Panc1 (cell line): ENCODE measurements around the gene PCDHB15. TPM values are rescaled to one million over a fixed set of nuclear protein-coding genes. Genes with fewer than 3 reads are reported as not detected.

Experiments
- ATAC-seq: fragments of 200-7000 bp; cut with Tn5 transposase; 2 replicates; pipeline ENCODE4 v1.9.1; 2020; ENCODE audit warnings: mild to moderate bottlenecking, moderate library complexity
- BruUV-seq: library from RNA; stranded (reverse); fragments of 400-500 nt; replicated peaks from 2 replicates; lab custom pipeline; 2021; lab: Mats Ljungman, UMichigan
- CTCF ChIA-PET: fragments of 300-600 bp; sonication (Branson Sonifier 250); formaldehyde crosslinking; loops from one replicate; lab custom pipeline; 2022; ENCODE audit warnings: antibody characterized with exemption; lab: Charles Lee
- POLR2A ChIA-PET: fragments of 300-600 bp; sonication (Branson Sonifier 250); formaldehyde crosslinking; loops from one replicate; lab custom pipeline; 2022; ENCODE audit warnings: antibody characterized with exemption; lab: Charles Lee
- DNase-seq: peaks from one replicate; pipeline ENCODE4 v3.0.0-alpha.2; 2010; ENCODE audit warnings: low read depth, low spot score
- H3K27ac ChIP-seq: 2 replicates; pipeline ENCODE4 v1.5.1; 2011; ENCODE audit warnings: mild to moderate bottlenecking, low read length, inconsistent platforms
- H3K27me3 ChIP-seq: fragments of 200-500 bp; sonication (Bioruptor generic); 2 replicates; pipeline ENCODE4 v1.6.0; 2014; ENCODE audit warnings: low read length, inconsistent platforms; ENCODE audit not compliant: control insufficient read depth, insufficient read depth
- H3K36me3 ChIP-seq: fragments of 200-500 bp; sonication (Bioruptor generic); 2 replicates; pipeline ENCODE4 v1.5.1; 2014; ENCODE audit warnings: inconsistent platforms, mild to moderate bottlenecking, low read length, moderate library complexity; ENCODE audit not compliant: control insufficient read depth, insufficient read depth
- H3K4me1 ChIP-seq: 2 replicates; pipeline ENCODE4 v1.5.1; 2011; ENCODE audit warnings: inconsistent platforms, mild to moderate bottlenecking, low read length, moderate library complexity; ENCODE audit not compliant: control insufficient read depth, insufficient read depth
- H3K4me3 ChIP-seq, 2 experiments: 2 replicates each; pipeline ENCODE4 v1.5.1; 2011 to 2012; ENCODE audit warnings: low read depth in 2 of 2, low read length in 2 of 2, mild to moderate bottlenecking in 2 of 2, inconsistent platforms in 1 of 2, moderate library complexity in 1 of 2
- H3K9me3 ChIP-seq: fragments of 200-500 bp; sonication (Bioruptor generic); 2 replicates; pipeline ENCODE4 v1.5.1; 2014; ENCODE audit warnings: low read depth, mild to moderate bottlenecking, inconsistent platforms, low read length, moderate library complexity; ENCODE audit not compliant: control insufficient read depth, insufficient read depth
- POLR2AphosphoS5 ChIP-seq: IDR thresholded peaks from 2 replicates; pipeline ENCODE4 v1.6.1; 2012; ENCODE audit warnings: mild to moderate bottlenecking, low read depth, low read length, moderate library complexity
- SIN3A ChIP-seq: IDR thresholded peaks from 2 replicates; pipeline ENCODE4 v1.6.1; 2012; ENCODE audit warnings: low read depth, mild to moderate bottlenecking, low read length, moderate library complexity, borderline replicate concordance; ENCODE audit not compliant: insufficient read depth
- TCF7L2 ChIP-seq: IDR thresholded peaks from 2 replicates; pipeline ENCODE4 v1.6.1; 2011; ENCODE audit warnings: mild to moderate bottlenecking, low read depth, low read length, inconsistent platforms
- in situ Hi-C: cut with HindIII; loops from 2 replicates; pipeline ENCODE4 v1.10.0; 2016; ENCODE audit warnings: low sequenced_read_pairs, low pct_unique_long_range_greater_than_20kb
- intact Hi-C: fragments of 100-400 bp; cut with micrococcal nuclease; formaldehyde crosslinking; loops from one replicate; pipeline ENCODE4 v1.10.0; 2022; ENCODE audit not compliant: unreplicated experiment
- total RNA-seq: library from RNA; stranded (reverse); gene quantifications from one replicate; pipeline ENCODE4 v1.2.1, GENCODE V29; 2021; ENCODE audit not compliant: unreplicated experiment
- TF ChIP-seq, protein P1 (sequence below), 2 experiments: IDR thresholded peaks; 2 replicates each; pipeline ENCODE4 v1.6.1; 2011 to 2012; ENCODE audit warnings: low read depth in 2 of 2, control low read depth in 1 of 2, low read length in 1 of 2, mild to moderate bottlenecking in 1 of 2, moderate library complexity in 1 of 2; ENCODE audit not compliant: insufficient read depth in 1 of 2
- TF ChIP-seq, protein P2 (sequence below): fragments of 450-650 bp; IDR thresholded peaks from 2 replicates; pipeline ENCODE4 v1.5.1; 2017; ENCODE audit warnings: mild to moderate bottlenecking

Gene PCDHB15
- total RNA-seq, 1 experiment from 2014 or later, result 0.15 TPM

DNA sequence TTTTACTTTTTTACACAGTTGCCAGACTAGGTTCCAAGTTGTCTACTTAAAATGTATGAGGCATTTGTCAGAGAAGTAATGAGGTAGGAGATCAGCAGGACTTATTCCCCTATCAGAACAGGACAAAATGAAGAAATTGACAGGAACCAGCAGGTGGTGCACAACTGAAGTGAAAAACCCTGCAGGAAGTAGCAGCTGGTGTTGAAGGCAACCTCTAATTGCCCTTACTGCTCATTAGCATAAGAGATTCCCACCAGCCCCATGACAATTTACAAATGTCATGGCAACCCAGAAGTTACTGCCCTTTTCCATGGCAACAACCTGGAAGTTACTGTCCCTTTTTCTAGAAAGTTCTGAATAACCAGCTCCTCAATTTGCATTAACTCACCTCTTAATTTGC, 5.4 kb downstream of the PCDHB15 start:
- POLR2A ChIA-PET, result interaction anchor here (0.7 kb wide), 1 partner anchor 59 kb away, joined by 4 read pairs; no protein-coding TSS in a partner anchor

DNA sequence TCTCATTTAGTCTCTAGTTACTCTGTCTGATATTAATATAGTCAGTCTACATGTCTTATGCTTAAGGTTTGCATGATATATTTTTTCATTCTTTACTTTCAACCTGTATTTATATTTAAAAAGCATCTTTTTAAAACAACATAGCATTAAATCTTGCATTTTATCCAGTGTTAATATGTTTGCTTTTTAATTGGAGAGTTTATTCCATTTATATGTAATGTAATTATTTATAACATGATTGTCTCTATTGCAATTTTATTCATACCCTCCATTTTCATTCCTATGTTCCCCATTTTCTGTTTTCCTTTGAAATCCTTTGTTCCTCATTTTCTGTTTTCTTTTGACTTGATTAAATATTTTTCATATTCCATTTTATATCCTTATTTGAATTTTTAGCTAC, 13.3 kb downstream of the PCDHB15 start:
- no peak for DNase-seq
- Histone ChIP-seq H3K4me3 (no peak overlapping the region), H3K9me3 (peaks cover 88% of the 10 kb centered on the region), H3K27ac (no peak overlapping the region), H3K36me3 (no peaks in the 10 kb centered on the region), H3K4me1 (no peaks in the 10 kb centered on the region), H3K27me3 (no peaks in the 10 kb centered on the region)
- no TSS peak for BruUV-seq
- no peak for ATAC-seq
- ChIA-PET POLR2A (no interaction called here), CTCF (no interaction called here)
- TF ChIP-seq, protein P1, sequence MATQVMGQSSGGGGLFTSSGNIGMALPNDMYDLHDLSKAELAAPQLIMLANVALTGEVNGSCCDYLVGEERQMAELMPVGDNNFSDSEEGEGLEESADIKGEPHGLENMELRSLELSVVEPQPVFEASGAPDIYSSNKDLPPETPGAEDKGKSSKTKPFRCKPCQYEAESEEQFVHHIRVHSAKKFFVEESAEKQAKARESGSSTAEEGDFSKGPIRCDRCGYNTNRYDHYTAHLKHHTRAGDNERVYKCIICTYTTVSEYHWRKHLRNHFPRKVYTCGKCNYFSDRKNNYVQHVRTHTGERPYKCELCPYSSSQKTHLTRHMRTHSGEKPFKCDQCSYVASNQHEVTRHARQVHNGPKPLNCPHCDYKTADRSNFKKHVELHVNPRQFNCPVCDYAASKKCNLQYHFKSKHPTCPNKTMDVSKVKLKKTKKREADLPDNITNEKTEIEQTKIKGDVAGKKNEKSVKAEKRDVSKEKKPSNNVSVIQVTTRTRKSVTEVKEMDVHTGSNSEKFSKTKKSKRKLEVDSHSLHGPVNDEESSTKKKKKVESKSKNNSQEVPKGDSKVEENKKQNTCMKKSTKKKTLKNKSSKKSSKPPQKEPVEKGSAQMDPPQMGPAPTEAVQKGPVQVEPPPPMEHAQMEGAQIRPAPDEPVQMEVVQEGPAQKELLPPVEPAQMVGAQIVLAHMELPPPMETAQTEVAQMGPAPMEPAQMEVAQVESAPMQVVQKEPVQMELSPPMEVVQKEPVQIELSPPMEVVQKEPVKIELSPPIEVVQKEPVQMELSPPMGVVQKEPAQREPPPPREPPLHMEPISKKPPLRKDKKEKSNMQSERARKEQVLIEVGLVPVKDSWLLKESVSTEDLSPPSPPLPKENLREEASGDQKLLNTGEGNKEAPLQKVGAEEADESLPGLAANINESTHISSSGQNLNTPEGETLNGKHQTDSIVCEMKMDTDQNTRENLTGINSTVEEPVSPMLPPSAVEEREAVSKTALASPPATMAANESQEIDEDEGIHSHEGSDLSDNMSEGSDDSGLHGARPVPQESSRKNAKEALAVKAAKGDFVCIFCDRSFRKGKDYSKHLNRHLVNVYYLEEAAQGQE (IDR thresholded peaks at IDR 0.05; ENCODE audit: insufficient read depth in 1 of 2, low read depth in 2 of 2, low read length in 1 of 2), result no peak
- TF ChIP-seq SIN3A (no peak), POLR2AphosphoS5 (no peak)
- intact Hi-C loops (no loop called here), in situ Hi-C loops (no loop called here)

More for the DNA sequence above, 5.4 kb downstream of the PCDHB15 start:
- no TSS peak for BruUV-seq
- intact Hi-C loops (no loop called here), in situ Hi-C loops (no loop called here)
- CTCF ChIA-PET, result no interaction called here
- H3K4me1 ChIP-seq, result no peaks in the 10 kb centered on the region
- H3K27ac ChIP-seq, result no peak overlapping the region
- no peak overlapping the region for H3K4me3 ChIP-seq
- no peak for ATAC-seq
- TF ChIP-seq, protein P1 (IDR thresholded peaks at IDR 0.05; ENCODE audit: insufficient read depth in 1 of 2, low read depth in 2 of 2, low read length in 1 of 2), result no peak
- TF ChIP-seq, protein P2, sequence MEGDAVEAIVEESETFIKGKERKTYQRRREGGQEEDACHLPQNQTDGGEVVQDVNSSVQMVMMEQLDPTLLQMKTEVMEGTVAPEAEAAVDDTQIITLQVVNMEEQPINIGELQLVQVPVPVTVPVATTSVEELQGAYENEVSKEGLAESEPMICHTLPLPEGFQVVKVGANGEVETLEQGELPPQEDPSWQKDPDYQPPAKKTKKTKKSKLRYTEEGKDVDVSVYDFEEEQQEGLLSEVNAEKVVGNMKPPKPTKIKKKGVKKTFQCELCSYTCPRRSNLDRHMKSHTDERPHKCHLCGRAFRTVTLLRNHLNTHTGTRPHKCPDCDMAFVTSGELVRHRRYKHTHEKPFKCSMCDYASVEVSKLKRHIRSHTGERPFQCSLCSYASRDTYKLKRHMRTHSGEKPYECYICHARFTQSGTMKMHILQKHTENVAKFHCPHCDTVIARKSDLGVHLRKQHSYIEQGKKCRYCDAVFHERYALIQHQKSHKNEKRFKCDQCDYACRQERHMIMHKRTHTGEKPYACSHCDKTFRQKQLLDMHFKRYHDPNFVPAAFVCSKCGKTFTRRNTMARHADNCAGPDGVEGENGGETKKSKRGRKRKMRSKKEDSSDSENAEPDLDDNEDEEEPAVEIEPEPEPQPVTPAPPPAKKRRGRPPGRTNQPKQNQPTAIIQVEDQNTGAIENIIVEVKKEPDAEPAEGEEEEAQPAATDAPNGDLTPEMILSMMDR, result no peak
- TF ChIP-seq SIN3A, result no peak
- TF ChIP-seq POLR2AphosphoS5, result no peak
- TF ChIP-seq TCF7L2, result no peak
- no peaks in the 10 kb centered on the region for H3K27me3 ChIP-seq
- H3K9me3 ChIP-seq, result peaks cover 77% of the 10 kb centered on the region
- DNase-seq, result no peak
- no peaks in the 10 kb centered on the region for H3K36me3 ChIP-seq
